Measurements from ENCODE around the gene MICAL3. TPM values are rescaled to one million over a fixed set of nuclear protein-coding genes. Genes with fewer than 3 reads are reported as not detected.

MICAL3 gene
- total and polyA plus RNA-seq, 9 of the 15 experiments (the other 6 are each of a cell fraction or from before 2014, with no cell fraction given), result 0.53 to 32.1 (median 12.3) TPM

GRCh38 chr22:17871726-17872458, 152.5 kb downstream of the MICAL3 start:
- no peak for FAIRE-seq
- no peaks in the 10 kb centered on the region for H3K27me3 ChIP-seq (ENCODE audit: control insufficient read depth in 2 of 2, insufficient read depth in 2 of 2, low read length in 2 of 2)
- H3K4me2 ChIP-seq (ENCODE audit: insufficient read depth, low read length), result no peak overlapping the region
- peaks cover 42% of the 10 kb centered on the region; the same call in 2 of the 3 replicates for H3K36me3 ChIP-seq (ENCODE audit: control insufficient read depth, insufficient read depth, low read length)
- H3K79me2 ChIP-seq (ENCODE audit: control insufficient read depth, insufficient read depth, low read length), result no peaks in the 10 kb centered on the region
- no peaks in the 10 kb centered on the region for H4K20me1 ChIP-seq (replicated peaks; ENCODE audit: control insufficient read depth, insufficient read depth, low read length)
- no peaks in the 10 kb centered on the region for H3K9me3 ChIP-seq (replicated peaks; ENCODE audit: control insufficient read depth, insufficient read depth, low read depth, low read length)
- CTCF ChIA-PET (ENCODE audit: low intra/inter-chr PET ratio), result no interaction called here
- H3K9me1 ChIP-seq (ENCODE audit: control insufficient read depth, insufficient read depth, low read length), result no peaks in the 10 kb centered on the region
- in situ Hi-C loops (cut with MboI), result no loop called here
- DNase-seq (ENCODE audit: extremely low read depth in 1 of 4, low spot score in 3 of 4), result no peak
- no peak for ATAC-seq
- intact Hi-C loops (cut with micrococcal nuclease), result no loop called here
- no peak overlapping the region for H3K4me3 ChIP-seq
- TF ChIP-seq STAG1 (CRISPR knock-in tag; IDR thresholded peaks at IDR 0.05; ENCODE audit: borderline replicate concordance) (no peak), KDM2B (CRISPR knock-in tag; IDR thresholded peaks at IDR 0.05) (no peak), RBM15 (IDR thresholded peaks at IDR 0.05; ENCODE audit: insufficient read depth, low read length) (no peak), POLR2G (IDR thresholded peaks at IDR 0.05; ENCODE audit: low read depth, low read length) (0 out of 2 replicates have a peak, but pooled peaks have one; percentile 15)
- TF ChIP-seq, protein P1, sequence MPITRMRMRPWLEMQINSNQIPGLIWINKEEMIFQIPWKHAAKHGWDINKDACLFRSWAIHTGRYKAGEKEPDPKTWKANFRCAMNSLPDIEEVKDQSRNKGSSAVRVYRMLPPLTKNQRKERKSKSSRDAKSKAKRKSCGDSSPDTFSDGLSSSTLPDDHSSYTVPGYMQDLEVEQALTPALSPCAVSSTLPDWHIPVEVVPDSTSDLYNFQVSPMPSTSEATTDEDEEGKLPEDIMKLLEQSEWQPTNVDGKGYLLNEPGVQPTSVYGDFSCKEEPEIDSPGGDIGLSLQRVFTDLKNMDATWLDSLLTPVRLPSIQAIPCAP (CRISPR knock-in tag; IDR thresholded peaks at IDR 0.05; ENCODE audit: borderline replicate concordance), result no peak
- H3K4me1 ChIP-seq (replicated peaks in 1 of 2; ENCODE audit: control insufficient read depth in 2 of 2, insufficient read depth in 2 of 2, low read length in 2 of 2), result peaks cover 0 to 13% of the 10 kb centered on the region in 2 experiments; a peak in 2 of 5 replicates
- POLR2A ChIA-PET, result interaction anchor here (1.5 kb wide), 1 partner anchor 8 kb away, joined by 5 read pairs; no protein-coding TSS in a partner anchor
- BruUV-seq (replicated peaks), result no TSS peak
- no peak overlapping the region; a peak in 1 of 4 replicates for H3K9ac ChIP-seq (ENCODE audit: insufficient read depth in 1 of 2, low read depth in 2 of 2, low read length in 2 of 2)
- H2AFZ ChIP-seq (ENCODE audit: low read depth, low read length), result no peak overlapping the region
- 93% methylated on average over 29 of the region's 32 CpGs for WGBS (ENCODE audit: insufficient coverage, low coverage, missing lambda C conversion rate)
- no peak overlapping the region for H3K27ac ChIP-seq (ENCODE audit: extremely low read depth, low read depth, low read length)

Measured in K562 (cell line).